Spleen (tissue), 7 donors: ENCODE data around the gene POLN.

Experiments used
- POLR2A ChIP-seq, 3 donors: fragments of 450-650 bp; IDR thresholded peaks; one replicate each; pipeline ENCODE4 v1.5.1; 2017; ENCODE audit warnings: antibody characterized with exemption in 3 of 3, mild to moderate bottlenecking in 1 of 3
- POLR2AphosphoS5 ChIP-seq, 3 donors: sonication (generic); formaldehyde crosslinking; IDR thresholded peaks; one replicate each; pipeline ENCODE4 v1.5.1; 2017; ENCODE audit warnings: antibody characterized with exemption in 3 of 3
- TF ChIP-seq, protein P1 (sequence below), 11 experiments: fragments of 200-600 bp in 7 of 11; fragments of 450-650 bp in 4 of 11; sonication (generic) in 4 of 11; IDR thresholded peaks in 8 of 11; conservative IDR thresholded peaks in 3 of 11; 1 replicate in 7 of 11; 2 replicates in 4 of 11; pipeline versions ENCODE4 v1.4.0 to v1.8.0; 2016 to 2021; ENCODE audit warnings: antibody characterized with exemption in 11 of 11, inconsistent platforms in 4 of 11, mild to moderate bottlenecking in 1 of 11
- donor health status: DM: no; HTN: no; CAD: no; lungs with moderate emphysema.
- donor health status: DM: no; HTN: no; CAD: no.
- donor health status: DM: no; HTN: no; CAD: no.

- TF ChIP-seq, protein P1, sequence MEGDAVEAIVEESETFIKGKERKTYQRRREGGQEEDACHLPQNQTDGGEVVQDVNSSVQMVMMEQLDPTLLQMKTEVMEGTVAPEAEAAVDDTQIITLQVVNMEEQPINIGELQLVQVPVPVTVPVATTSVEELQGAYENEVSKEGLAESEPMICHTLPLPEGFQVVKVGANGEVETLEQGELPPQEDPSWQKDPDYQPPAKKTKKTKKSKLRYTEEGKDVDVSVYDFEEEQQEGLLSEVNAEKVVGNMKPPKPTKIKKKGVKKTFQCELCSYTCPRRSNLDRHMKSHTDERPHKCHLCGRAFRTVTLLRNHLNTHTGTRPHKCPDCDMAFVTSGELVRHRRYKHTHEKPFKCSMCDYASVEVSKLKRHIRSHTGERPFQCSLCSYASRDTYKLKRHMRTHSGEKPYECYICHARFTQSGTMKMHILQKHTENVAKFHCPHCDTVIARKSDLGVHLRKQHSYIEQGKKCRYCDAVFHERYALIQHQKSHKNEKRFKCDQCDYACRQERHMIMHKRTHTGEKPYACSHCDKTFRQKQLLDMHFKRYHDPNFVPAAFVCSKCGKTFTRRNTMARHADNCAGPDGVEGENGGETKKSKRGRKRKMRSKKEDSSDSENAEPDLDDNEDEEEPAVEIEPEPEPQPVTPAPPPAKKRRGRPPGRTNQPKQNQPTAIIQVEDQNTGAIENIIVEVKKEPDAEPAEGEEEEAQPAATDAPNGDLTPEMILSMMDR (IDR thresholded peaks at IDR 0.05 in 8 of 11, conservative IDR thresholded peaks at IDR 0.05 in 3 of 11) = no peak
- TF ChIP-seq POLR2A (IDR thresholded peaks at IDR 0.05) (no peak), POLR2AphosphoS5 (IDR thresholded peaks at IDR 0.05) (no peak)
Measured at GRCh38 chr4:2150076-2150475, 91.8 kb downstream of the POLN start.
